ENCODE results near the gene CCNY. TPM values are rescaled to one million over a fixed set of nuclear protein-coding genes. Genes with fewer than 3 reads are reported as not detected.

Gene CCNY
- total RNA-seq, 1 experiment from 2014 or later, result 62.2 TPM

- TF ChIP-seq POLR2AphosphoS5 (IDR thresholded peaks at IDR 0.05; ENCODE audit: low read depth, low read length) (no peak), CTCF (IDR thresholded peaks at IDR 0.05 in 2 of 3, conservative IDR thresholded peaks at IDR 0.05 in 1 of 3; ENCODE audit: borderline replicate concordance in 1 of 3, insufficient read depth in 1 of 3, low read depth in 2 of 3, low read length in 2 of 3) (no peak)
These were observed 89.3 kb downstream of the CCNY start (continued) for GRCh38 chr10:35425595-35425994.

DNA sequence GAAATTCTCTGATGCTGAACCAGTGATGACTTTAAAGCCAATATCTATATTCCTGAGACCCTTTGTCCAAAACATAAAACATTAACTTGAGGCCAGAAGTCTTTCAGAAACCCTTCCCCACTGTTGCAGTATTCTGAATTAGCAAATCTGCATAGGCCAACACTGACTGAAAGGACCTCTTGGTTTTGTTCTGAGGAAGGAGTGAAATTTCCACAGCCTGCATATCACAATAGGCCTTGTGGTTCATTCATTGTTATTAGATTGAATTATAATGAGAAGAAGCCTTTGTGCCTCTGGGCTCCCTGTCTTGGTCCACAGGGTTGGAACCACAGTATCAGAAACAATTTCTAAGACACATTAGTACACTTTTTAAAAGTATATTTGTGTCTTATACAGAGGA is 90.3 kb downstream of the CCNY start:
- POLR2A ChIA-PET, result no interaction called here
- no TSS peak for BruUV-seq (replicated peaks)
- H3K4me2 ChIP-seq (ENCODE audit: low read length), result no peak overlapping the region

More for the DNA sequence above, 90.3 kb downstream of the CCNY start:
- CTCF ChIA-PET, result no interaction called here
- Histone ChIP-seq H3K79me2 (ENCODE audit: insufficient read depth, low read length) (peaks cover 82% of the 10 kb centered on the region), H2AFZ (ENCODE audit: low read depth, low read length, poor library complexity, severe bottlenecking) (no peak overlapping the region), H3K36me3 (ENCODE audit: control insufficient read depth in 1 of 2, insufficient read depth in 2 of 2, low read length in 2 of 2) (no peaks in the 10 kb centered on the region), H3K27ac (ENCODE audit: low read depth, low read length) (no peak overlapping the region), H3K9me3 (ENCODE audit: control insufficient read depth in 1 of 2, insufficient read depth in 1 of 2, low read depth in 1 of 2, low read length in 2 of 2) (no peaks in the 10 kb centered on the region), H3K27me3 (ENCODE audit: insufficient read depth, low read length) (no peaks in the 10 kb centered on the region), H3K4me1 (ENCODE audit: control insufficient read depth in 1 of 2, insufficient read depth in 2 of 2, low read length in 2 of 2) (peaks cover 8% of the 10 kb centered on the region in 2 experiments), H3K9ac (ENCODE audit: low read length) (no peak overlapping the region), H3K4me3 (replicated peaks in 1 of 2; ENCODE audit: low read depth in 1 of 2, low read length in 2 of 2) (no peak overlapping the region), H4K20me1 (ENCODE audit: insufficient read depth) (peaks cover 3% of the 10 kb centered on the region; the same call in 1 of the 2 replicates), H3K9me2 (ENCODE audit: insufficient read depth) (no peaks in the 10 kb centered on the region)
- no peak for ATAC-seq
- TF ChIP-seq, protein P1, sequence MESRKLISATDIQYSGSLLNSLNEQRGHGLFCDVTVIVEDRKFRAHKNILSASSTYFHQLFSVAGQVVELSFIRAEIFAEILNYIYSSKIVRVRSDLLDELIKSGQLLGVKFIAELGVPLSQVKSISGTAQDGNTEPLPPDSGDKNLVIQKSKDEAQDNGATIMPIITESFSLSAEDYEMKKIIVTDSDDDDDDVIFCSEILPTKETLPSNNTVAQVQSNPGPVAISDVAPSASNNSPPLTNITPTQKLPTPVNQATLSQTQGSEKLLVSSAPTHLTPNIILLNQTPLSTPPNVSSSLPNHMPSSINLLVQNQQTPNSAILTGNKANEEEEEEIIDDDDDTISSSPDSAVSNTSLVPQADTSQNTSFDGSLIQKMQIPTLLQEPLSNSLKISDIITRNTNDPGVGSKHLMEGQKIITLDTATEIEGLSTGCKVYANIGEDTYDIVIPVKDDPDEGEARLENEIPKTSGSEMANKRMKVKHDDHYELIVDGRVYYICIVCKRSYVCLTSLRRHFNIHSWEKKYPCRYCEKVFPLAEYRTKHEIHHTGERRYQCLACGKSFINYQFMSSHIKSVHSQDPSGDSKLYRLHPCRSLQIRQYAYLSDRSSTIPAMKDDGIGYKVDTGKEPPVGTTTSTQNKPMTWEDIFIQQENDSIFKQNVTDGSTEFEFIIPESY (IDR thresholded peaks at IDR 0.05; ENCODE audit: extremely low read depth, insufficient replicate concordance, low read length), result no peak
- TF ChIP-seq CTCF (IDR thresholded peaks at IDR 0.05 in 2 of 3, conservative IDR thresholded peaks at IDR 0.05 in 1 of 3; ENCODE audit: borderline replicate concordance in 1 of 3, insufficient read depth in 1 of 3, low read depth in 2 of 3, low read length in 2 of 3) (no peak), SP1 (IDR thresholded peaks at IDR 0.05; ENCODE audit: low read depth) (no peak), ZFX (IDR thresholded peaks at IDR 0.05) (no peak), TCF7L2 (IDR thresholded peaks at IDR 0.05; ENCODE audit: borderline replicate concordance, extremely low read depth, insufficient read depth, insufficient read length) (no peak), POLR2A (IDR thresholded peaks at IDR 0.05; ENCODE audit: borderline replicate concordance, extremely low read depth, insufficient read depth, insufficient read length) (no peak), ELF1 (IDR thresholded peaks at IDR 0.05; ENCODE audit: borderline replicate concordance, low read depth) (no peak), YY1 (IDR thresholded peaks at IDR 0.05; ENCODE audit: extremely low read depth, insufficient replicate concordance, low read depth, low read length) (no peak), CBX3 (IDR thresholded peaks at IDR 0.05; ENCODE audit: low read depth) (no peak), EZH2phosphoT487 (IDR thresholded peaks at IDR 0.05; ENCODE audit: borderline replicate concordance) (no peak), SIN3A (IDR thresholded peaks at IDR 0.05; ENCODE audit: low read depth) (no peak)
- TF ChIP-seq, protein P2, sequence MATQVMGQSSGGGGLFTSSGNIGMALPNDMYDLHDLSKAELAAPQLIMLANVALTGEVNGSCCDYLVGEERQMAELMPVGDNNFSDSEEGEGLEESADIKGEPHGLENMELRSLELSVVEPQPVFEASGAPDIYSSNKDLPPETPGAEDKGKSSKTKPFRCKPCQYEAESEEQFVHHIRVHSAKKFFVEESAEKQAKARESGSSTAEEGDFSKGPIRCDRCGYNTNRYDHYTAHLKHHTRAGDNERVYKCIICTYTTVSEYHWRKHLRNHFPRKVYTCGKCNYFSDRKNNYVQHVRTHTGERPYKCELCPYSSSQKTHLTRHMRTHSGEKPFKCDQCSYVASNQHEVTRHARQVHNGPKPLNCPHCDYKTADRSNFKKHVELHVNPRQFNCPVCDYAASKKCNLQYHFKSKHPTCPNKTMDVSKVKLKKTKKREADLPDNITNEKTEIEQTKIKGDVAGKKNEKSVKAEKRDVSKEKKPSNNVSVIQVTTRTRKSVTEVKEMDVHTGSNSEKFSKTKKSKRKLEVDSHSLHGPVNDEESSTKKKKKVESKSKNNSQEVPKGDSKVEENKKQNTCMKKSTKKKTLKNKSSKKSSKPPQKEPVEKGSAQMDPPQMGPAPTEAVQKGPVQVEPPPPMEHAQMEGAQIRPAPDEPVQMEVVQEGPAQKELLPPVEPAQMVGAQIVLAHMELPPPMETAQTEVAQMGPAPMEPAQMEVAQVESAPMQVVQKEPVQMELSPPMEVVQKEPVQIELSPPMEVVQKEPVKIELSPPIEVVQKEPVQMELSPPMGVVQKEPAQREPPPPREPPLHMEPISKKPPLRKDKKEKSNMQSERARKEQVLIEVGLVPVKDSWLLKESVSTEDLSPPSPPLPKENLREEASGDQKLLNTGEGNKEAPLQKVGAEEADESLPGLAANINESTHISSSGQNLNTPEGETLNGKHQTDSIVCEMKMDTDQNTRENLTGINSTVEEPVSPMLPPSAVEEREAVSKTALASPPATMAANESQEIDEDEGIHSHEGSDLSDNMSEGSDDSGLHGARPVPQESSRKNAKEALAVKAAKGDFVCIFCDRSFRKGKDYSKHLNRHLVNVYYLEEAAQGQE (IDR thresholded peaks at IDR 0.05; ENCODE audit: low read depth), result no peak
- RAD21 ChIA-PET (ENCODE audit: low non-redundant PET in 1 of 2, low total read pairs in 2 of 2, uncharacterized antibody in 2 of 2, unreplicated experiment in 2 of 2), result no interaction called here
- intact Hi-C loops (cut with micrococcal nuclease), result no loop called here
- no peak for DNase-seq (ENCODE audit: low read depth, low spot score)

Measured in HCT116 (cell line).